ENCODE results near the gene ICAM1. TPM values are rescaled to one million over a fixed set of nuclear protein-coding genes. Genes with fewer than 3 reads are reported as not detected.

ICAM1 gene
- total and polyA plus RNA-seq, 8 donors: 15.4 to 497 (median 18.3) TPM

GRCh38 chr19:10243606-10244005 lies 27.3 kb upstream of the ICAM1 start:
- intact Hi-C loops (cut with DNase I): loop anchor here in 1 of 2 donors (10.0 kb wide), 1 partner anchor 129 kb away; the partner anchor contains the start of genes EIF3G and P2RY11
- Histone ChIP-seq H3K36me3 (no peaks in the 10 kb centered on the region), H3K4me1 (peaks cover 3 to 8% of the 10 kb centered on the region in 2 donors), H3K27ac (no peak overlapping the region), H3K4me3 (no peak overlapping the region), H3K9me3 (no peaks in the 10 kb centered on the region), H3K27me3 (no peaks in the 10 kb centered on the region)
- no peak for ATAC-seq
- DNase-seq: no peak
- no peak for TF ChIP-seq CTCF (IDR thresholded peaks at IDR 0.05)

- TF ChIP-seq CTCF (IDR thresholded peaks at IDR 0.05): no peak
- Histone ChIP-seq H3K4me1 (peaks cover 0 to 6% of the 10 kb centered on the region in 2 donors), H3K36me3 (no peaks in the 10 kb centered on the region), H3K9me3 (no peaks in the 10 kb centered on the region), H3K27ac (no peak overlapping the region), H3K4me3 (no peak overlapping the region), H3K27me3 (no peaks in the 10 kb centered on the region)
- DNase-seq (no peak), ATAC-seq (no peak)
- intact Hi-C loops (cut with DNase I): loop anchor here in 1 of 2 donors (10.0 kb wide), 1 partner anchor 131 kb away; the partner anchor contains the start of genes EIF3G and P2RY11
These were observed 25.6 kb upstream of the ICAM1 start for GRCh38 chr19:10245189-10245939.

- no peaks in the 10 kb centered on the region for H3K27me3 ChIP-seq
- ATAC-seq (no peak), DNase-seq (no peak)
- TF ChIP-seq CTCF (IDR thresholded peaks at IDR 0.05): no peak
- no peaks in the 10 kb centered on the region for H3K36me3 ChIP-seq
- H3K27ac ChIP-seq: no peak overlapping the region
- intact Hi-C loops (cut with DNase I): loop anchor here in 1 of 2 donors (10.0 kb wide), 1 partner anchor 132 kb away; the partner anchor contains the start of genes EIF3G and P2RY11
- no peaks in the 10 kb centered on the region for H3K9me3 ChIP-seq
- H3K4me3 ChIP-seq: no peak overlapping the region
- peaks cover 3 to 11% of the 10 kb centered on the region in 2 donors for H3K4me1 ChIP-seq
These were observed 24.4 kb upstream of the ICAM1 start for GRCh38 chr19:10246511-10246910.

GRCh38 chr19:10251792-10252694 lies 18.9 kb upstream of the ICAM1 start, which contains the start of gene MRPL4:
TSS of gene MRPL4 (plus strand) at chr19:10252214. CDS start at chr19:10252254, 40 bp downstream.
- intact Hi-C loops (cut with DNase I): no loop called here
- TF ChIP-seq CTCF (IDR thresholded peaks at IDR 0.05): no peak
- peaks cover 0 to 33% of the 10 kb centered on the region in 2 donors for H3K36me3 ChIP-seq
- DNase-seq (peak; percentile 96 to 98 (median 96)), ATAC-seq (peak; percentile 92)
- peaks cover 3 to 27% of the 10 kb centered on the region in 2 donors for H3K4me1 ChIP-seq
- H3K27ac ChIP-seq: peak within 1 kb of the TSS; percentile 53 to 77
- peak within 1 kb of the TSS; percentile 80 to 81 for H3K4me3 ChIP-seq
- no peaks in the 10 kb centered on the region for H3K9me3 ChIP-seq
- H3K27me3 ChIP-seq: no peaks in the 10 kb centered on the region
